ENCODE results near the gene SEPSECS. TPM values are rescaled to one million over a fixed set of nuclear protein-coding genes. Genes with fewer than 3 reads are reported as not detected.

Gene SEPSECS
- total RNA-seq, 1 donor from 2014 or later, result 10.3 TPM

DNA sequence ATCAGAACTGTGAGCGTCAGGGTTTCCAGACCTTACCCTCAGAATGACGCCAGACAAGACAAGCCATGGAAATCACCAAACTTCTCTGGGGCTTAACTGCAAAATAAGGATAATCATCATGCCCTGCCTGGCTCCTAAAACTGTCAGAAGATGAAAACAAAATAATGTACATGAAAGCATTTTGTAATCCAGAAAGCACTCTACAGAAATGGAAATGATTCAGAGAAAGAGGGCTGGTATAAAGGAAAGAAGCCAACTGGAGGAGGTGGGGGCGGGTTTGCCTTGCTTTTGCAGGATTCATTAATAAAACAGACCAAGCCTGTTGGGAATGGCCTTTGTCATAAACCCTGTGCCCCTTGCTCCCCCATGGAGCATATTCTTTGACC, 47.3 kb downstream of the SEPSECS start:
- H3K27me3 Mint-ChIP-seq (ENCODE audit: low read depth), result peaks cover 6% of the 10 kb centered on the region
- no peak overlapping the region for H3K27ac Mint-ChIP-seq
- DNase-seq (ENCODE audit: low spot score in 2 of 2, unreplicated experiment in 2 of 2), result no peak
- no peak overlapping the region for H3K4me3 Mint-ChIP-seq
- TF ChIP-seq, protein P1, sequence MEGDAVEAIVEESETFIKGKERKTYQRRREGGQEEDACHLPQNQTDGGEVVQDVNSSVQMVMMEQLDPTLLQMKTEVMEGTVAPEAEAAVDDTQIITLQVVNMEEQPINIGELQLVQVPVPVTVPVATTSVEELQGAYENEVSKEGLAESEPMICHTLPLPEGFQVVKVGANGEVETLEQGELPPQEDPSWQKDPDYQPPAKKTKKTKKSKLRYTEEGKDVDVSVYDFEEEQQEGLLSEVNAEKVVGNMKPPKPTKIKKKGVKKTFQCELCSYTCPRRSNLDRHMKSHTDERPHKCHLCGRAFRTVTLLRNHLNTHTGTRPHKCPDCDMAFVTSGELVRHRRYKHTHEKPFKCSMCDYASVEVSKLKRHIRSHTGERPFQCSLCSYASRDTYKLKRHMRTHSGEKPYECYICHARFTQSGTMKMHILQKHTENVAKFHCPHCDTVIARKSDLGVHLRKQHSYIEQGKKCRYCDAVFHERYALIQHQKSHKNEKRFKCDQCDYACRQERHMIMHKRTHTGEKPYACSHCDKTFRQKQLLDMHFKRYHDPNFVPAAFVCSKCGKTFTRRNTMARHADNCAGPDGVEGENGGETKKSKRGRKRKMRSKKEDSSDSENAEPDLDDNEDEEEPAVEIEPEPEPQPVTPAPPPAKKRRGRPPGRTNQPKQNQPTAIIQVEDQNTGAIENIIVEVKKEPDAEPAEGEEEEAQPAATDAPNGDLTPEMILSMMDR (IDR thresholded peaks at IDR 0.05; ENCODE audit: unreplicated experiment), result no peak
- H3K9me3 Mint-ChIP-seq, result no peaks in the 10 kb centered on the region
- H3K36me3 Mint-ChIP-seq, result no peaks in the 10 kb centered on the region
- no peaks in the 10 kb centered on the region for H3K4me1 Mint-ChIP-seq

DNA sequence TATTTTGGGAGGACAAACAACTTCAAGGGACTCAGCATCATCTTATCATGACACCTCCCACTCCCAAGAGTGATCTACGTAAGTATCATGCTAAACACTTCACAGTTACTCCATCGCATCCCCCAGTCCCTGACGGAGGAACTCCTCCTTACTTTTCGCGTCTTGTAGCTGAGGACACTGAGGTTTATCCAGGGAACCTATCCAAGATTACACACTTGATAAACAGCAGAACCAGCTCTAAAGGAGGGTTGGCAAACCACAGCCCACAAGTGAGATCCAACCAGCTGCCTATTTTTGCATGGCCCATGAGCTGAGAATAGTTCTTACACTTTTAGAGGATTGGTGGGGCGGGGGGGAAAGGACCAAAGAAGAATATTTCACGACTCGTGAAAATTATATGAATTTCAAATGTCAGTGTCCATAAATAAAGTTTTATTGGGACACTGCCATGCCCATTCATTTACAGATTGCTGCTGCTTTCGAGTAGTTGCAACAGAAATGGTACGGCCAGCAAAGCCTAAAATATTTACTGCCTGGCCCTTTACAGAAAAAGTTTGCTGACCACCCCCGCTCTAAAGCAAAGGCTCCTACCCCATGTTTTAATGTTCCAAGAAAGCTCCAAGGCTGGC, 47.8 kb downstream of the SEPSECS start:
- DNase-seq (ENCODE audit: low spot score in 2 of 2, unreplicated experiment in 2 of 2), result no peak

DNA sequence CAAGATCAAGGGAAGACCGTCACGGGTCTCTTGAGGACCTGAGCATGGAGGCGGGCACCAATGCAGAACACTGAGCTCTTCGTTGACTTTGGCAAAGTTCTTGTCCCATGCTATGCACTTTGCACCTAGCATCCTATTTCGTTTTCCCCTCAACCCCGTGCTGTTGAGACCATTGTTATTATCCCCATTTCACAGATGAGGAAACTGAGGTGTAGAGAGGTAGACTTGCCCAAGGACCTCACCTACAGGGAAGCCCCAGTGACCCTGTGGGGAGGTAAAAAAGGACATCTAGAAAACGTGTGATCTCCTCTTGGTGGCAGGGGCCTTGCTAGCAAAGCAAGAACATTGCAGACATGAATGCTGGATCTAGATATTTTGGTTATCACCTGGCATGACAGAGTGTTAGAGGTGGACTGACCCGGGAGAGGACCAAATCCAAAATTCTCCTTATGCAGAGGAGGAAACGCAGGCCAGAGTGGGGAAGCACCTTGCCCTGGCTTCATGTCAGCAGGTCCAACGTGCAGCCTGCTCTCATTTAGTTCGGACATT, 48.5 kb downstream of the SEPSECS start:
- no peaks in the 10 kb centered on the region for H3K9me3 Mint-ChIP-seq
- no peak overlapping the region for H3K27ac Mint-ChIP-seq
- H3K27me3 Mint-ChIP-seq (ENCODE audit: low read depth), result peaks cover 6% of the 10 kb centered on the region
- H3K4me3 Mint-ChIP-seq, result no peak overlapping the region
- H3K4me1 Mint-ChIP-seq, result no peaks in the 10 kb centered on the region
- DNase-seq (ENCODE audit: low spot score in 2 of 2, unreplicated experiment in 2 of 2), result no peak
- TF ChIP-seq, protein P1 (IDR thresholded peaks at IDR 0.05; ENCODE audit: unreplicated experiment), result no peak
- H3K36me3 Mint-ChIP-seq, result no peaks in the 10 kb centered on the region

More for the DNA sequence above, 47.8 kb downstream of the SEPSECS start:
- peaks cover 6% of the 10 kb centered on the region for H3K27me3 Mint-ChIP-seq (ENCODE audit: low read depth)
- no peaks in the 10 kb centered on the region for H3K9me3 Mint-ChIP-seq
- H3K27ac Mint-ChIP-seq, result no peak overlapping the region
- H3K4me1 Mint-ChIP-seq, result no peaks in the 10 kb centered on the region
- no peak overlapping the region for H3K4me3 Mint-ChIP-seq
- no peaks in the 10 kb centered on the region for H3K36me3 Mint-ChIP-seq
- TF ChIP-seq, protein P1 (IDR thresholded peaks at IDR 0.05; ENCODE audit: unreplicated experiment), result no peak

DNA sequence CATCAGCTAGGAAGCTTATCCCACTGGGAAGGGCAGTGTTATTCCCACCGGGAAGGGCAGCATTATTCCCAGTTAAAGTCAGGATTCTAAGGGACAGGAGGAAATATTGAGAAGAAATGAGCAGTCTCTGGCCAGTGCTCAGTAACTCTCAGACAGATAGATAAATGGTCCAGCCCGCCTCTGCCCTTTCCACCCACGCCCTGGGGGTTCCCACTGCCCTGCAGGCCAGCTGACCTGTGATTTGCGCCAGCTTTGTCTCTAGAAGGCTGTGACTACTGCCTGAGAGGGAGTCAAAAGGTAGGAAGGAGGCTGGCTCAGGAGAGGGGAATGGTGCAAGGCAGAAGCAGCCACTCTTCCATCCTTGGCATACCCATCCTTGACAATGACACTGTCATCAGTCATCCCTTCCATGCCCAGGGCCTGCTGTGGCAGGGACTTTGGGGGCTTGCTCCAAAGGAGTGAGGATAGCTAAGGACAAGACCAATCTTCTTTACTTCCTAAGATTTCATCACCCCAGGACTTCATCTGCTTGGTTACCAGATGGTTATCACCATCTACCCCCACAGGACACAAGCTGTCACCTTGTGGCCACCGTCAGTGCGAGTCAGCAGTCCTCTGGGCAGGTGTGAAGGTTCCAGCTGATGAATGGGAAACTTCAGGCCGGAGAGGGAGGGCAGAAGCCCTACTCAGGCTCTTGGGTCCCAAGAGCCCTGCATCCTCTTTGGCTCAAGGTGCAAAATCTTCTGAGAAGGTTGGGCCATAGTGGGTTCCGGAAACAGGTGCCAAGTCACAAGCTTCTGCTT, 49.5 kb downstream of the SEPSECS start:
- Mint-ChIP-seq H3K36me3 (no peaks in the 10 kb centered on the region), H3K4me3 (no peak overlapping the region), H3K9me3 (no peaks in the 10 kb centered on the region), H3K4me1 (no peaks in the 10 kb centered on the region), H3K27me3 (ENCODE audit: low read depth) (peaks cover 6% of the 10 kb centered on the region), H3K27ac (no peak overlapping the region)
- DNase-seq (ENCODE audit: low spot score in 2 of 2, unreplicated experiment in 2 of 2), result no peak
- TF ChIP-seq, protein P1 (IDR thresholded peaks at IDR 0.05; ENCODE audit: unreplicated experiment), result no peak

DNA sequence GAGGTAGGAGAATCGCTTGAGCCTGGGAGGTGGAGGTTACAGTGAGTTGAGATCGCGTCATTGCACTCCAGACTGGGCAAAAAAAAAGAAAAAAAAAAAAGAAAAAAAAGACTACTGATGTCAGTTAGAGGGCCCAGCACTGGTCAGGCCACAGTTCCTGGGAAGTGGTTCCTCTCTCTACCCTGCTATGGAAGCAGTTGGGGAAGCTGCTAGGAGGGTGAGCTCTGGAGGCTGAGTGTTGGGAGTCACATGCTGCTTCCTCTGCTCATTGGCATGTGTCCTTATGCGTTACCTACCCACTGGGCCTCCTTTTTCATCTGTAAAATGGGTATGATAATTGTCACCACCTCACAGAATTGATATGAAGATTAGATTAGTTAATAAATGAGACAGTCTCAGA, 50.7 kb downstream of the SEPSECS start:
- no peak overlapping the region for H3K27ac Mint-ChIP-seq
- TF ChIP-seq, protein P1 (IDR thresholded peaks at IDR 0.05; ENCODE audit: unreplicated experiment), result no peak
- H3K4me3 Mint-ChIP-seq, result no peak overlapping the region
- H3K9me3 Mint-ChIP-seq, result no peaks in the 10 kb centered on the region
- DNase-seq (ENCODE audit: low spot score in 2 of 2, unreplicated experiment in 2 of 2), result no peak
- no peaks in the 10 kb centered on the region for H3K36me3 Mint-ChIP-seq
- peaks cover 6% of the 10 kb centered on the region for H3K27me3 Mint-ChIP-seq (ENCODE audit: low read depth)
- peaks cover 2% of the 10 kb centered on the region for H3K4me1 Mint-ChIP-seq

Data from mesothelial cell of epicardium (in vitro differentiated cells).